Measurements from ENCODE around the gene AQP6.

Gene AQP6

DNA sequence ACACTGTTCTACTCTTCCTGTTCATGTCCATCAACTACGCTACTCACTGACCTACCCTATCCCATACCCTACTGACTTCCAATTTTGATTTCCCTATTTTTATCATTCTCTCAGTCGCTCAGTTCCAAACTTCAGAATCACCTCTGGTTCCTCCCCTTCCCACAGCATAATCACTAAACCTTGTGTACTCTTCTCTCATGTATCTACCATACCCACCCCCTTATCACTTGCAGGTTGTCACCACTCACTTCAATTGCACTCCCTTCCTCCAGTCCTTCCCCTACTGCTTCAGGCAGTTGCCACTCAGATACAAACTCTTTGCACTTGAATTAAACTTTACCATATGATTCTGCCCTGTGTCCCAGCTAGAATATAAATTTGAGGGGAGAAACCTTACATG lies 46.2 kb downstream of the AQP6 start:
- TF ChIP-seq, protein P1, sequence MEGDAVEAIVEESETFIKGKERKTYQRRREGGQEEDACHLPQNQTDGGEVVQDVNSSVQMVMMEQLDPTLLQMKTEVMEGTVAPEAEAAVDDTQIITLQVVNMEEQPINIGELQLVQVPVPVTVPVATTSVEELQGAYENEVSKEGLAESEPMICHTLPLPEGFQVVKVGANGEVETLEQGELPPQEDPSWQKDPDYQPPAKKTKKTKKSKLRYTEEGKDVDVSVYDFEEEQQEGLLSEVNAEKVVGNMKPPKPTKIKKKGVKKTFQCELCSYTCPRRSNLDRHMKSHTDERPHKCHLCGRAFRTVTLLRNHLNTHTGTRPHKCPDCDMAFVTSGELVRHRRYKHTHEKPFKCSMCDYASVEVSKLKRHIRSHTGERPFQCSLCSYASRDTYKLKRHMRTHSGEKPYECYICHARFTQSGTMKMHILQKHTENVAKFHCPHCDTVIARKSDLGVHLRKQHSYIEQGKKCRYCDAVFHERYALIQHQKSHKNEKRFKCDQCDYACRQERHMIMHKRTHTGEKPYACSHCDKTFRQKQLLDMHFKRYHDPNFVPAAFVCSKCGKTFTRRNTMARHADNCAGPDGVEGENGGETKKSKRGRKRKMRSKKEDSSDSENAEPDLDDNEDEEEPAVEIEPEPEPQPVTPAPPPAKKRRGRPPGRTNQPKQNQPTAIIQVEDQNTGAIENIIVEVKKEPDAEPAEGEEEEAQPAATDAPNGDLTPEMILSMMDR (IDR thresholded peaks at IDR 0.05; ENCODE audit: insufficient read depth, missing control alignments), result no peak
- DNase-seq (ENCODE audit: insufficient read length, low spot score) (no peak), FAIRE-seq (no peak)

DNA sequence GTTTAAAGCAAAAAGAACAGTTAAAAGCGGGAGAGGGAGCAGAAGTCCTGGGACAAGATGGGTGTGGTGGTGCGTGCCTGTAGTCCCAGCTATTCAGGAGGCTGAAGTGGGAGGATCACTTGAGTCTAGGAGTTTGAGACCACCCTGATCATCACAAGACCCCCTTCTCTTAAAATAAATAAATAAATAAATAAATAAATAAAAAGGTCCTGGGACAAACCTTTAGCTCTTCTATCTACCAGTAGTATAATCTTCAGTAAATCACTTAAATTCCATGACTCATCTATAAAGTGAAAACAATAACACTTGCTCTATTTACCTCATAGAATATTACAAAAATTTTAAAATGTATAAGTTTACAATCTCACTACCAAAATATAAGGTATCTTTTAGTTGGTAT lies 46.8 kb downstream of the AQP6 start:
- TF ChIP-seq, protein P1 (IDR thresholded peaks at IDR 0.05; ENCODE audit: insufficient read depth, missing control alignments), result no peak
- no peak for FAIRE-seq
- DNase-seq (ENCODE audit: insufficient read length, low spot score), result no peak

DNA sequence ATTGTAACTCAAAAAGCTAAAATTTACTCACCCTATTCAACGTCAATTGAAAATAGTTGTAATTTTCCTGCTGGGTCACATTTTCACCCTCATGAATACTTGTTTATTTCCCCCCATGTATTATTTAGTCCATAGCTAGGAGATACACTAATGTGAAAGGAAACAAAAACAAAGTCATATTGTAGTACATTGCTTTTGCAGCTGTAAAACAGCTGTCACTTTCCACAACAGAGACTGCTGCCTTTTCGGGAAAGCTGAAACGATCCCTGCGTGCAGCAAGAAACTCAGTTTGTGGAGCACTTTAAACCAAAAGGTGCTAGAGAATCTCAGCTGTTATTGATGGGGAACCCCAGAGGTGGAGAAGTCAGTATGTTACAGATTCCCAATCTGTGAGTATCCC lies 48.3 kb downstream of the AQP6 start:
- TF ChIP-seq, protein P1 (IDR thresholded peaks at IDR 0.05; ENCODE audit: insufficient read depth, missing control alignments), result no peak
- no peak for DNase-seq (ENCODE audit: insufficient read length, low spot score)
- FAIRE-seq, result no peak

DNA sequence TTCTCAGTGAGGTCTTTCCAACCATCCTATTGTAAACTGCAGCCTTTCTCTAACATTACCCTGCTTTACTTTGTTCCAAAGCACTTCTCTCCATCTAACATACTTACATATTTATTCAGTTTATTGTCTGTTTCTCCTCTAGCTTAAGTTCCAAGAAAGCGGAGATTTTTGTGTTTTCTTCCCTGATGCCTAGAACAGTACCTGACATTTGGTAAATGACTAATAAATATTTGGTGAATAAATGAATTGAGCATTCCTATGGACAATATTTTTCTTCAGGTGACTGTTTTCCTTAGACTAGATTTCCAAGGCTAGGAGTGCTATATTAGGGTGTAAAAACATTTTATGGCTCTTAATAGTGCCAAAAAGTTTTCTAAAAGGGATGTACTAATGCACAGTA lies 50.2 kb downstream of the AQP6 start:
- DNase-seq (ENCODE audit: insufficient read length, low spot score) (no peak), FAIRE-seq (no peak)
- TF ChIP-seq, protein P1 (IDR thresholded peaks at IDR 0.05; ENCODE audit: insufficient read depth, missing control alignments), result no peak

DNA sequence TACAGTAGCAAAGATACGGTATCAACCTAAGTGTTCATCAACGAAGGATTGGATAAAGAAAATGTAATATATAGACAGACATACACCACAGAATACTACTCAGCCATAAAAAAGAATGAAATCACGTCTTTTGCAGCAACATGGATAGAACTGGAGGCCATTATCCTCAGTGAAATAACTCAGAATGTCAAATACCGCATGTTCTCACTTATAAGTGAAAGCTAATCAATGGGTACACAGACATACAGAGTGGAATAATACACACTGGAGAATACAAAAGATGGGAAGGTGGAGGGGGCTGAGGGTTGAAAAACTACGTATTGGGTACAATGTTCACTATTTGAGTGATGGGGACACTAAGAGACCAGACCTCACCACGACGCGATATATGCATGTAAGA lies 51.5 kb downstream of the AQP6 start:
- DNase-seq (ENCODE audit: insufficient read length, low spot score) (no peak), FAIRE-seq (no peak)
- TF ChIP-seq, protein P1 (IDR thresholded peaks at IDR 0.05; ENCODE audit: insufficient read depth, missing control alignments), result no peak

DNA sequence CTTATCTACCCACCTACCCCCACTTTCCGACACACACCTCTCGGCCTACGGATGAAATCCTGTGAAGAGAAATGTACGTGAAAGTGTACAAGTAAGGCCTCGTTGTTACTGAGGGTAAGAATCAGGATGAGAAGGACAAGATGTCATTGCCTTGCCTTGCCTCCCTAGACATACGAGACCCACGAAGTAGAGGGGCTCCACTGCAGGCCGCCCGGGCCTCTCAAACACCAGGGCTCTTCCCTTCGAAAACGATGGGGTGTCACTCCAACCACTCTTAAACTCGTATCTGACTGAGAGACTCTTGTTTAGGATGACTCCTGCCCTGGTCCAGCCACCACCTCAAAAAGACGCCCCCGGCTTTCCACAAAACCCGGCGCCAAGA lies 52.0 kb downstream of the AQP6 start:
- no peak for DNase-seq (ENCODE audit: insufficient read length, low spot score)
- no peak for FAIRE-seq
- TF ChIP-seq, protein P1 (IDR thresholded peaks at IDR 0.05; ENCODE audit: insufficient read depth, missing control alignments), result no peak

DNA sequence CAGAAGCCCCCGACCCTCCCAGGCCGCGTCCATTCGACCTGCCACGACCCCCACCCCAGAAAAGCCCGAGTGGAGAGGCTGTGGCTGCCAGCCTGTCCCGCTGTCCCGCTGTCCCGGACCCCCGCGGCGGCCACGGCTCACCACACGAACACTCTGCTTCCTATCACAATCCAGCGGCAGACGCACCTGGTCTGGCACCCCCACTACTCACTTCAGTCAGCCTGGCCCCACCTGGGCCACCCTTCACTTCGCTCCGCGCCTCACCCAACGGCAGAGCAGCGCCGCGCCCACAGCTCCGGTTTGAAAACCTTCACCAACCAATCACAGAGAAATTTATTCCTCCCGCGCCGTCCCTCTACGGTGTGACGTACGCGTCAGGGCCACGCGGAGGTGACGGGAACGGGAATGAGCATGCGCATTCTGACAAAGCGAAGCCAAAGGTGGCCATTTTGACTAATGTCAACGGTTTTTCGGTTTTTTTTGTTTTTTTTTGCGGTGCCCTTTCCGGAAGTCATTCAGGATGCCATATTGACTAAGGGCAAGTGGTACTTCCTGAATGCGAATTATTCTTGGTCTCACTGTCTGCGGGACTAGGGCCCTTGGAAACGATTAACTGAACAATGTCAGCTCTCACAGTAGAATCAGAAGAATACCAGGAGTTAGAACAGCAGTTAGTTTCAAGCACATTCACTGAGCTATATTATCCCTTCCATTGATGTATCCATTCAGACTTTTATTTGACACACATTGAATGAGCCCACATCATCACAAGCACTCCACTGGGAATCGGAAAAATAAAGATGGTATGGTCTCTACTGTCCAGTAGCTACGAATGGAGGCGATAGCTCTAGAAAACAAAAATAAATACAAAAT lies 52.7 kb downstream of the AQP6 start, which contains the start of gene RACGAP1:
TSS of gene RACGAP1 (minus strand) at position 308 of the 873 bp plus-strand sequence. CDS start 8,779 bp downstream, outside the sequence.
- peak; percentile 74 for FAIRE-seq
- TF ChIP-seq, protein P1 (IDR thresholded peaks at IDR 0.05; ENCODE audit: insufficient read depth, missing control alignments), result no peak
- DNase-seq (ENCODE audit: insufficient read length, low spot score), result peak; percentile 93
